ENCODE measurements around the gene MAF. TPM values are rescaled to one million over a fixed set of nuclear protein-coding genes. Genes with fewer than 3 reads are reported as not detected.

Gene MAF
- polyA plus RNA-seq, 1 donor from 2014 or later, result 2.1 TPM

- no peaks in the 10 kb centered on the region for H3K27me3 ChIP-seq (ENCODE audit: insufficient read depth, low read depth, low read length)
- no peak for TF ChIP-seq EZH2 (IDR thresholded peaks at IDR 0.05; ENCODE audit: borderline replicate concordance, insufficient read depth, low read length, poor library complexity, severe bottlenecking)
- TF ChIP-seq MXI1 (conservative IDR thresholded peaks at IDR 0.05; ENCODE audit: poor library complexity, severe bottlenecking), result no peak
- TF ChIP-seq TAF1 (IDR thresholded peaks at IDR 0.05; ENCODE audit: low read depth), result no peak
- TF ChIP-seq RAD21 (conservative IDR thresholded peaks at IDR 0.05), result no peak
- TF ChIP-seq, protein P1, sequence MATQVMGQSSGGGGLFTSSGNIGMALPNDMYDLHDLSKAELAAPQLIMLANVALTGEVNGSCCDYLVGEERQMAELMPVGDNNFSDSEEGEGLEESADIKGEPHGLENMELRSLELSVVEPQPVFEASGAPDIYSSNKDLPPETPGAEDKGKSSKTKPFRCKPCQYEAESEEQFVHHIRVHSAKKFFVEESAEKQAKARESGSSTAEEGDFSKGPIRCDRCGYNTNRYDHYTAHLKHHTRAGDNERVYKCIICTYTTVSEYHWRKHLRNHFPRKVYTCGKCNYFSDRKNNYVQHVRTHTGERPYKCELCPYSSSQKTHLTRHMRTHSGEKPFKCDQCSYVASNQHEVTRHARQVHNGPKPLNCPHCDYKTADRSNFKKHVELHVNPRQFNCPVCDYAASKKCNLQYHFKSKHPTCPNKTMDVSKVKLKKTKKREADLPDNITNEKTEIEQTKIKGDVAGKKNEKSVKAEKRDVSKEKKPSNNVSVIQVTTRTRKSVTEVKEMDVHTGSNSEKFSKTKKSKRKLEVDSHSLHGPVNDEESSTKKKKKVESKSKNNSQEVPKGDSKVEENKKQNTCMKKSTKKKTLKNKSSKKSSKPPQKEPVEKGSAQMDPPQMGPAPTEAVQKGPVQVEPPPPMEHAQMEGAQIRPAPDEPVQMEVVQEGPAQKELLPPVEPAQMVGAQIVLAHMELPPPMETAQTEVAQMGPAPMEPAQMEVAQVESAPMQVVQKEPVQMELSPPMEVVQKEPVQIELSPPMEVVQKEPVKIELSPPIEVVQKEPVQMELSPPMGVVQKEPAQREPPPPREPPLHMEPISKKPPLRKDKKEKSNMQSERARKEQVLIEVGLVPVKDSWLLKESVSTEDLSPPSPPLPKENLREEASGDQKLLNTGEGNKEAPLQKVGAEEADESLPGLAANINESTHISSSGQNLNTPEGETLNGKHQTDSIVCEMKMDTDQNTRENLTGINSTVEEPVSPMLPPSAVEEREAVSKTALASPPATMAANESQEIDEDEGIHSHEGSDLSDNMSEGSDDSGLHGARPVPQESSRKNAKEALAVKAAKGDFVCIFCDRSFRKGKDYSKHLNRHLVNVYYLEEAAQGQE (IDR thresholded peaks at IDR 0.05; ENCODE audit: borderline replicate concordance), result no peak
- TF ChIP-seq SMC3 (conservative IDR thresholded peaks at IDR 0.05; ENCODE audit: poor library complexity), result no peak
Measured at GRCh38 chr16:79634298-79634697, 33.8 kb upstream of the MAF start.

DNA sequence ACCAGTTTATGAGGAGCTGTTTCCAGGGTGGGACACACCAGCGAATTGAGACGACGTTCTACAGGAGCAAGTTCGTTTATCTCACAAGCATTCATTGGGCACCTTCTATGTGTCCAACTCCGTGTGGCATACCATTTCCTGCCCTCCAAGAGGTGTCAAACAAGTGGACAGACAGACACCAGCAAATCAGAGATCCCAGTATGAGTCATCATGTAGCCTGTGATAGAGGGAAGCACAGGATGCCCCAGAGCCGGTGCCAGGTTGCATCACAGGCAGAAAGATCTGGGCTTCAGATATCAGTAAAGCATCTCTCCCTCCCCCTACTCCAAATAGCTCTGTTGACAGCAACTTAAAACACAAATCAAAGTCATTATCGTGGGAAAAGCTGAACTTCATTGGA, 31.8 kb upstream of the MAF start:
- TF ChIP-seq, protein P1 (IDR thresholded peaks at IDR 0.05; ENCODE audit: borderline replicate concordance), result no peak
- TF ChIP-seq SMC3 (conservative IDR thresholded peaks at IDR 0.05; ENCODE audit: poor library complexity), result no peak
- no peaks in the 10 kb centered on the region for H3K36me3 ChIP-seq (ENCODE audit: insufficient read depth, low read length)
- no peak overlapping the region for H3K27ac ChIP-seq (ENCODE audit: low read length)
- H3K9me3 ChIP-seq (ENCODE audit: low read length), result no peaks in the 10 kb centered on the region
- H3K9ac ChIP-seq (ENCODE audit: low read length), result no peak overlapping the region
- H3K9me2 ChIP-seq (ENCODE audit: insufficient read depth, low read length), result no peaks in the 10 kb centered on the region
- H2AFZ ChIP-seq (ENCODE audit: low read depth, low read length), result no peak overlapping the region
- no peak overlapping the region for H3K4me2 ChIP-seq (ENCODE audit: low read length)
- no peak overlapping the region for H3K4me3 ChIP-seq (ENCODE audit: low read length)
- H3K27me3 ChIP-seq (ENCODE audit: insufficient read depth, low read depth, low read length), result no peaks in the 10 kb centered on the region
- H3F3A ChIP-seq (ENCODE audit: insufficient read depth, low read length, poor library complexity, severe bottlenecking), result no peaks in the 10 kb centered on the region
- H3K79me2 ChIP-seq (replicated peaks; ENCODE audit: insufficient read depth, low read length), result no peaks in the 10 kb centered on the region
- no peaks in the 10 kb centered on the region for H4K20me1 ChIP-seq (ENCODE audit: insufficient read depth)

More at GRCh38 chr16:79634298-79634697, 33.8 kb upstream of the MAF start:
- H2AFZ ChIP-seq (ENCODE audit: low read depth, low read length), result no peak overlapping the region
- no peaks in the 10 kb centered on the region for H3K9me3 ChIP-seq (ENCODE audit: low read length)
- H3K4me3 ChIP-seq (ENCODE audit: low read length), result no peak overlapping the region
- no peak overlapping the region for H3K4me2 ChIP-seq (ENCODE audit: low read length)
- H3K36me3 ChIP-seq (ENCODE audit: insufficient read depth, low read length), result no peaks in the 10 kb centered on the region
- no peak overlapping the region for H3K9ac ChIP-seq (ENCODE audit: low read length)
- no peaks in the 10 kb centered on the region for H3F3A ChIP-seq (ENCODE audit: insufficient read depth, low read length, poor library complexity, severe bottlenecking)
- H4K20me1 ChIP-seq (ENCODE audit: insufficient read depth), result no peaks in the 10 kb centered on the region
- no peaks in the 10 kb centered on the region for H3K9me2 ChIP-seq (ENCODE audit: insufficient read depth, low read length)
- H3K27ac ChIP-seq (ENCODE audit: low read length), result no peak overlapping the region
- no peaks in the 10 kb centered on the region for H3K79me2 ChIP-seq (replicated peaks; ENCODE audit: insufficient read depth, low read length)

DNA sequence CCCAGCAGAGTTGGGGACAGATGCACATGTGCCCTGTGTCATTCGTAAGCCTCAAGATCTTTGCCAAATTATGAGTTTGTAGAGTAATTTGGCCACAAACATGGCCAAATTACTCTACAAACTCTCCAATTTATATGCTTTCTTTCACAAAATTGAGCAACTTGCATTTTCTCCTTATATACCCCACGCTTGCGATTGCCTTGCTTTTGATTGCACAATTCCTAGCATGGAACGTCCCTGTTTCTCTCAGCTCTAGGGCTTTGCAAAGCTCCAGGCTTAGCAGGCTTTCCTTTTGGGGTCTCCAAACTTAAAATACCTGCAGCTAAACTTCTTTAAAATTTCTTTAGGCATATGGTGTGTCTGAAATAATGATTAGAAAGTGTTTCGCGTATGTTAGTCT, 28.5 kb upstream of the MAF start:
- Histone ChIP-seq H3K4me3 (ENCODE audit: low read length) (no peak overlapping the region), H4K20me1 (ENCODE audit: insufficient read depth) (no peaks in the 10 kb centered on the region), H3K9ac (ENCODE audit: low read length) (no peak overlapping the region), H3K36me3 (ENCODE audit: insufficient read depth, low read length) (no peaks in the 10 kb centered on the region), H3K27me3 (ENCODE audit: insufficient read depth, low read depth, low read length) (no peaks in the 10 kb centered on the region), H3K79me2 (replicated peaks; ENCODE audit: insufficient read depth, low read length) (no peaks in the 10 kb centered on the region), H3K9me2 (ENCODE audit: insufficient read depth, low read length) (no peaks in the 10 kb centered on the region), H3F3A (ENCODE audit: insufficient read depth, low read length, poor library complexity, severe bottlenecking) (no peaks in the 10 kb centered on the region), H3K4me2 (ENCODE audit: low read length) (no peak overlapping the region), H3K27ac (ENCODE audit: low read length) (no peak overlapping the region), H2AFZ (ENCODE audit: low read depth, low read length) (no peak overlapping the region), H3K9me3 (ENCODE audit: low read length) (no peaks in the 10 kb centered on the region)
- TF ChIP-seq EP300 (conservative IDR thresholded peaks at IDR 0.05; ENCODE audit: poor library complexity, severe bottlenecking), result no peak
- no peak for TF ChIP-seq EZH2 (IDR thresholded peaks at IDR 0.05; ENCODE audit: borderline replicate concordance, insufficient read depth, low read length, poor library complexity, severe bottlenecking)
- no peak for TF ChIP-seq RAD21 (conservative IDR thresholded peaks at IDR 0.05)
- TF ChIP-seq, protein P1 (IDR thresholded peaks at IDR 0.05; ENCODE audit: borderline replicate concordance), result no peak
